COR-L47 (cell line): ENCODE results near the gene CCDC86.

ENCODE experiments used
- DNase-seq: peaks from one replicate; lab custom pipeline; 2025; lab: John Stamatoyannopoulos, UW

CCDC86 gene

GRCh38 chr11:60831501-60832079, 10.3 kb upstream of the CCDC86 start:
- peak; percentile 45 for DNase-seq

- DNase-seq, result no peak
Measured at GRCh38 chr11:60834742-60835533, 7.0 kb upstream of the CCDC86 start.

- no peak for DNase-seq
Measured at GRCh38 chr11:60835534-60835846, 6.4 kb upstream of the CCDC86 start.

GRCh38 chr11:60836866-60837515, 4.9 kb upstream of the CCDC86 start:
- DNase-seq, result no peak

- DNase-seq, result no peak
Measured at GRCh38 chr11:60838132-60838531, 3.8 kb upstream of the CCDC86 start.

GRCh38 chr11:60840470-60841430, 1.2 kb upstream of the CCDC86 start:
- no peak for DNase-seq

- DNase-seq, result no peak
Measured at GRCh38 chr11:60842668-60843600, 1.0 kb downstream of the CCDC86 start.

GRCh38 chr11:60844045-60844869, 2.3 kb downstream of the CCDC86 start:
- no peak for DNase-seq

- DNase-seq, result no peak
Measured at GRCh38 chr11:60844870-60845221, 2.9 kb downstream of the CCDC86 start.

GRCh38 chr11:60845338-60845737, 3.4 kb downstream of the CCDC86 start:
- no peak for DNase-seq

- DNase-seq, result no peak
Measured at GRCh38 chr11:60847281-60847680, 5.4 kb downstream of the CCDC86 start.

GRCh38 chr11:60847896-60848295, 6.0 kb downstream of the CCDC86 start:
- DNase-seq, result no peak

- no peak for DNase-seq
Measured at GRCh38 chr11:60848714-60849151, 6.8 kb downstream of the CCDC86 start.

- DNase-seq, result no peak
Measured at GRCh38 chr11:60849641-60850520, 8.0 kb downstream of the CCDC86 start.

- DNase-seq, result no peak
Measured at GRCh38 chr11:60851327-60852104, 9.6 kb downstream of the CCDC86 start.

- no peak for DNase-seq
Measured at GRCh38 chr11:60852117-60852981, 10.4 kb downstream of the CCDC86 start.
